ENCODE measurements around the gene MOXD1. TPM values are rescaled to one million over a fixed set of nuclear protein-coding genes. Genes with fewer than 3 reads are reported as not detected.

Gene MOXD1
- total RNA-seq, 4 donors from 2014 or later: 1.3 to 3.8 (median 1.5) TPM

DNA sequence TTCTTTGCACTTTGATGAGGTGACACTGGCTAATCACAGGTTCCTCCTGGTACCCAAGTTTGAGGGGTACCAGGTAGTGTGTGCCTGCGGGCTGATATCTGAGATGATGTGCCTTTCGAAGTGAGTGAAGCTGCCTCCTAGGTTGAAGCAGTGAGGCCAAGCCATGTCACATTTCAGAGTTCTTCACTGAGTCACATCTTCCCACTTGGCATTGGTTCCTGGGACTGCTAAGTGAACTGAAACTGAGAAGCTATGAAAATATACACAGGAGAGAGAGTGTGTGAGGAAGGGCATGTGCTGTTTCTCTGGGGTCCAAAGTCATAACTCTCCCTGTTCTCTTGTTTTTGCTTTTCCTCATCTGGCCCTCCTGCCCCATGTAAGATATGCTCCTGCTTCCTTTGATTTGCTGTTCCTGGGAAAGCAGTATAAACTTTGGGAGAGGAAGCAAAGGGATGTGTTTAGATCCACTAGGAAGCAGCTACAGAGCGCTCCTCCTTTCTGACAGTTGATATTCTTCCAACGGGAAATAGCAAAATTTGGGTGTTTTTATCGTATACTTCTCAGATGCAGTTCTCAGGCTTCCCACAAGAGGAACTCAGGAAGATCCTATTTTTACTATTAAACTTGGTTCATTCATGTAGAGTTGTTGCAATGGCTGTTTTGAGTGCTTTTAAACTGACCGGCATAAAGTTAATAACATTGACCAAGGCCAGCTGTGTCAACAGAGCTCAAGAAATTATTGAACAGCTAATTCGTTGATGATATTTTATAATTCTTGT, 153.7 kb downstream of the MOXD1 start:
- Histone ChIP-seq H3K9me3 (no peaks in the 10 kb centered on the region), H3K4me3 (replicated peaks in 1 of 3) (no peak overlapping the region), H3K27ac (no peak overlapping the region), H3K4me1 (no peaks in the 10 kb centered on the region), H3K36me3 (no peaks in the 10 kb centered on the region), H3K27me3 (no peaks in the 10 kb centered on the region)
- intact Hi-C loops (cut with DNase I): no loop called here
- WGBS, 2 donors: 79 to 89% methylated on average over 7 of the region's 7 CpGs
- TF ChIP-seq POLR2A (IDR thresholded peaks at IDR 0.05): no peak
- TF ChIP-seq, protein P1, sequence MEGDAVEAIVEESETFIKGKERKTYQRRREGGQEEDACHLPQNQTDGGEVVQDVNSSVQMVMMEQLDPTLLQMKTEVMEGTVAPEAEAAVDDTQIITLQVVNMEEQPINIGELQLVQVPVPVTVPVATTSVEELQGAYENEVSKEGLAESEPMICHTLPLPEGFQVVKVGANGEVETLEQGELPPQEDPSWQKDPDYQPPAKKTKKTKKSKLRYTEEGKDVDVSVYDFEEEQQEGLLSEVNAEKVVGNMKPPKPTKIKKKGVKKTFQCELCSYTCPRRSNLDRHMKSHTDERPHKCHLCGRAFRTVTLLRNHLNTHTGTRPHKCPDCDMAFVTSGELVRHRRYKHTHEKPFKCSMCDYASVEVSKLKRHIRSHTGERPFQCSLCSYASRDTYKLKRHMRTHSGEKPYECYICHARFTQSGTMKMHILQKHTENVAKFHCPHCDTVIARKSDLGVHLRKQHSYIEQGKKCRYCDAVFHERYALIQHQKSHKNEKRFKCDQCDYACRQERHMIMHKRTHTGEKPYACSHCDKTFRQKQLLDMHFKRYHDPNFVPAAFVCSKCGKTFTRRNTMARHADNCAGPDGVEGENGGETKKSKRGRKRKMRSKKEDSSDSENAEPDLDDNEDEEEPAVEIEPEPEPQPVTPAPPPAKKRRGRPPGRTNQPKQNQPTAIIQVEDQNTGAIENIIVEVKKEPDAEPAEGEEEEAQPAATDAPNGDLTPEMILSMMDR (IDR thresholded peaks at IDR 0.05): no peak
- DNase-seq: no peak

DNA sequence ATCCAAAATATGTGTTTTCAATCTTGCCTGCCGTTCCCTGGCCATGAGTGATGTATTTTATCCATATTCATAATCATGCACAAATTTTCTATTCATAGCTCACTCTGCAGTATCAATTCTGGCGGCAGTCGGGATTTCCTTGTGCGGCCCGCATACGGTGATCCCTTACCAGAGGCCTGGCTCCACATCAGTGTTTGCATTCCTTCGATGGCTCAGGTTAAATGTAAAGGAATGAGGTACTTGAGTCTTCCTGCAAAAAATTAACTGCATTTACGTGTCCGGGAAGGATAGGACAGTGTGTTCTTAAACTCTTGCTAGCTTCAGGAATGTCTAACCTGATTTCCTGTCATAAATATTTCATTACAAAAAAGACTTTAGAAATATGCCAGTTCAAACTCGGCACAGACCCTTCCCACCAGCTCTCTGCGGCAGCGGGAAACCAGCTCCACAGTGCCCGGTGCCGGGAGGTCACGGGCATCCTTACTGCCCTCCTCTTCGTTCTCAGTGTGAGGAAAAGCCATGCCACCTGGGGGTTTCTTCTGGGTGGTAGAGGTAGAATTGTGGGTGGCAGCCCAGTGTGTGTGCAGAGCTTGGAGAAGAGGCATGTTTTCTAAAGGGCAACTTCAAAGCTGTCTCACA, 154.5 kb downstream of the MOXD1 start:
- Histone ChIP-seq H3K4me1 (no peaks in the 10 kb centered on the region), H3K4me3 (replicated peaks in 1 of 3) (no peak overlapping the region), H3K36me3 (no peaks in the 10 kb centered on the region), H3K27me3 (no peaks in the 10 kb centered on the region), H3K27ac (no peak overlapping the region), H3K9me3 (no peaks in the 10 kb centered on the region)
- 88% methylated on average over 16 of the region's 16 CpGs for WGBS, 2 donors
- no peak for DNase-seq
- TF ChIP-seq, protein P1 (IDR thresholded peaks at IDR 0.05): no peak
- TF ChIP-seq POLR2A (IDR thresholded peaks at IDR 0.05): no peak
- intact Hi-C loops (cut with DNase I): no loop called here

DNA sequence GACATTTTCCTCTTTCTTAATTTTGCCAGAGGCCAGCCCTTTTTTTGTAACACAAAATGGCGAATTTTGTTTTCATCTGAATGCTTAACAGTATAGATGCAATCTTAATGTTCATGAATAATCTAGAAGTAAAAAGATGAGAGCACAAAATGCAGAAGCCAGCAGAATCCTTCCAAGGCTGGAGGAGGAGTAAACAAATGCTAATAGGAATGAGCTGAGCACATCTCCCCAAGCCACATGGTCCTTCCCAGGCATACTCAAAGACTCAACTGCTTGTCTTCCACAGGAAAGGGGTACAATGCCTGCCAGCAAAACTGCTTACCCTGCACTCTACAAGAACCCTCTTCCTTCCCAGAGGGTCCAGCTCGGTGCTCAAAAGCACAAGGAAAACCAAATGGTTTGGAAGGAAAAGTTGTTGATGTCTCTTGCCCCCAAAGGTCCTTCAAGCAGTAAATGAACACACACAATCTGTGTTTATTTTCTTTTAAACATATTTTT, 155.1 kb downstream of the MOXD1 start:
- TF ChIP-seq POLR2A (IDR thresholded peaks at IDR 0.05): no peak
- TF ChIP-seq, protein P1 (IDR thresholded peaks at IDR 0.05): no peak
- 75 to 85% methylated on average over 2 of the region's 2 CpGs for WGBS, 2 donors
- Histone ChIP-seq H3K27ac (no peak overlapping the region), H3K27me3 (no peaks in the 10 kb centered on the region), H3K9me3 (no peaks in the 10 kb centered on the region), H3K4me1 (no peaks in the 10 kb centered on the region), H3K4me3 (replicated peaks in 1 of 3) (no peak overlapping the region), H3K36me3 (no peaks in the 10 kb centered on the region)
- intact Hi-C loops (cut with DNase I): no loop called here
- DNase-seq: no peak

Other genes starting within 250 kb of the MOXD1 start
- gene STX7, start 111.6 kb upstream of the MOXD1 start, total RNA-seq: 10 to 100 TPM; 45.7 to 70.6 (median 53.2) TPM
- gene TAAR9, start 136.8 kb upstream of the MOXD1 start, total RNA-seq: not detected
- gene TAAR8, start 151.2 kb upstream of the MOXD1 start, total RNA-seq: not detected
- not detected for gene TAAR6, start 168.8 kb upstream of the MOXD1 start, total RNA-seq
- not detected for gene TAAR5, start 188.3 kb upstream of the MOXD1 start, total RNA-seq
- not detected for gene TAAR2, start 222.8 kb upstream of the MOXD1 start, total RNA-seq

Measured in thyroid gland (tissue), 4 donors.